ENCODE results near the gene KHDRBS2.

DNA sequence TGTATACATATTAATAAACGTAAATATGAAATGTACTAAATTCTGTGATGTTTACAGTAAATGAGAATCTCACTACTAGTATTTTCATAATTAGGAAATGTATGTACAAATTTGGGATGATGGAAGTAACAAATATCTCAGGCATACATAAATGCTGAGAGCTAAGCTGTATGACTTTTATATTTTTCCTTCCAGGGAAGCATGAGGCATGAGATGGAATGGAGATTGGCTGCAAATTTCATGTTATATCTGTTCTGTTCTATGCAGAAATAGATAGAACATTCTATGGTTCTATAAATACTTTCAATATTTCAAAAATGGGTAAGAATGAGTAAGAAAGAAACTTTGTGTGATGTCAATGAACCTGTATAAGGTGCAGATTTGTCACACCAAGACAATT is 335.2 kb downstream of the KHDRBS2 start:
- no peak for TF ChIP-seq EZH2phosphoT487 (IDR thresholded peaks at IDR 0.05; ENCODE audit: borderline replicate concordance)
- TF ChIP-seq, protein P1, sequence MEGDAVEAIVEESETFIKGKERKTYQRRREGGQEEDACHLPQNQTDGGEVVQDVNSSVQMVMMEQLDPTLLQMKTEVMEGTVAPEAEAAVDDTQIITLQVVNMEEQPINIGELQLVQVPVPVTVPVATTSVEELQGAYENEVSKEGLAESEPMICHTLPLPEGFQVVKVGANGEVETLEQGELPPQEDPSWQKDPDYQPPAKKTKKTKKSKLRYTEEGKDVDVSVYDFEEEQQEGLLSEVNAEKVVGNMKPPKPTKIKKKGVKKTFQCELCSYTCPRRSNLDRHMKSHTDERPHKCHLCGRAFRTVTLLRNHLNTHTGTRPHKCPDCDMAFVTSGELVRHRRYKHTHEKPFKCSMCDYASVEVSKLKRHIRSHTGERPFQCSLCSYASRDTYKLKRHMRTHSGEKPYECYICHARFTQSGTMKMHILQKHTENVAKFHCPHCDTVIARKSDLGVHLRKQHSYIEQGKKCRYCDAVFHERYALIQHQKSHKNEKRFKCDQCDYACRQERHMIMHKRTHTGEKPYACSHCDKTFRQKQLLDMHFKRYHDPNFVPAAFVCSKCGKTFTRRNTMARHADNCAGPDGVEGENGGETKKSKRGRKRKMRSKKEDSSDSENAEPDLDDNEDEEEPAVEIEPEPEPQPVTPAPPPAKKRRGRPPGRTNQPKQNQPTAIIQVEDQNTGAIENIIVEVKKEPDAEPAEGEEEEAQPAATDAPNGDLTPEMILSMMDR (conservative IDR thresholded peaks at IDR 0.05; ENCODE audit: low read length): no peak
